H1 (cell line): ENCODE results near the gene NHLRC2.

Experiments
- EZH2 ChIP-seq: fragments of 200-600 bp; sonication (generic); IDR thresholded peaks from 2 replicates; pipeline ENCODE4 v1.7.1; 2012; ENCODE audit warnings: low read depth, mild to moderate bottlenecking, moderate library complexity, low read length, inconsistent platforms; ENCODE audit not compliant: severe bottlenecking
- JUN ChIP-seq: IDR thresholded peaks from 2 replicates; pipeline ENCODE4 v1.6.1; 2011; ENCODE audit warnings: low read depth, mild to moderate bottlenecking, improper control_type of control experiment, low read length
- JUND ChIP-seq: IDR thresholded peaks from 2 replicates; pipeline ENCODE4 v1.6.1; 2011; ENCODE audit warnings: mild to moderate bottlenecking, improper control_type of control experiment, low read length
- MAX ChIP-seq: IDR thresholded peaks from 2 replicates; pipeline ENCODE4 v1.6.1; 2012; ENCODE audit warnings: inconsistent platforms
- USF2 ChIP-seq: IDR thresholded peaks from 2 replicates; pipeline ENCODE4 v1.6.1; 2011; ENCODE audit warnings: low read length, improper control_type of control experiment
- TF ChIP-seq, protein P1 (sequence below), 3 experiments: IDR thresholded peaks; 1 replicate in 2 of 3; 2 replicates in 1 of 3; pipeline versions ENCODE4 v1.5.1 to v1.6.1; 2011; ENCODE audit warnings: low read length in 3 of 3, mild to moderate bottlenecking in 3 of 3, inconsistent platforms in 2 of 3, low read depth in 1 of 3, moderate library complexity in 1 of 3; ENCODE audit not compliant: insufficient read depth in 1 of 3; ENCODE audit errors: control extremely low read depth in 1 of 3

GRCh38 chr10:113957013-113957412 is 102.6 kb downstream of the NHLRC2 start:
- no peak for TF ChIP-seq EZH2
- TF ChIP-seq, protein P1, sequence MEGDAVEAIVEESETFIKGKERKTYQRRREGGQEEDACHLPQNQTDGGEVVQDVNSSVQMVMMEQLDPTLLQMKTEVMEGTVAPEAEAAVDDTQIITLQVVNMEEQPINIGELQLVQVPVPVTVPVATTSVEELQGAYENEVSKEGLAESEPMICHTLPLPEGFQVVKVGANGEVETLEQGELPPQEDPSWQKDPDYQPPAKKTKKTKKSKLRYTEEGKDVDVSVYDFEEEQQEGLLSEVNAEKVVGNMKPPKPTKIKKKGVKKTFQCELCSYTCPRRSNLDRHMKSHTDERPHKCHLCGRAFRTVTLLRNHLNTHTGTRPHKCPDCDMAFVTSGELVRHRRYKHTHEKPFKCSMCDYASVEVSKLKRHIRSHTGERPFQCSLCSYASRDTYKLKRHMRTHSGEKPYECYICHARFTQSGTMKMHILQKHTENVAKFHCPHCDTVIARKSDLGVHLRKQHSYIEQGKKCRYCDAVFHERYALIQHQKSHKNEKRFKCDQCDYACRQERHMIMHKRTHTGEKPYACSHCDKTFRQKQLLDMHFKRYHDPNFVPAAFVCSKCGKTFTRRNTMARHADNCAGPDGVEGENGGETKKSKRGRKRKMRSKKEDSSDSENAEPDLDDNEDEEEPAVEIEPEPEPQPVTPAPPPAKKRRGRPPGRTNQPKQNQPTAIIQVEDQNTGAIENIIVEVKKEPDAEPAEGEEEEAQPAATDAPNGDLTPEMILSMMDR (IDR thresholded peaks at IDR 0.05; ENCODE audit: control extremely low read depth in 1 of 3, insufficient read depth in 1 of 3, low read depth in 1 of 3, low read length in 3 of 3) = no peak
- no peak for TF ChIP-seq JUND
- TF ChIP-seq JUN = no peak
- no peak for TF ChIP-seq MAX
- no peak for TF ChIP-seq USF2
